SK-N-SH treated with all-trans-retinoic acid at 6 μM for 48 hours (cell line): ENCODE results near the gene GET4.
A peak's percentile ranks its signal among the peaks of the same experiment; 100 is the strongest.

ENCODE experiments used
- ATAC-seq: fragments of 200-7000 bp; cut with Tn5 transposase; 3 replicates; pipeline ENCODE4 v1.9.1; 2020; ENCODE audit warnings: mild to moderate bottlenecking, moderate library complexity
- ARNTL ChIP-seq: fragments of 450-650 bp; formaldehyde crosslinking; IDR thresholded peaks from 2 replicates; pipeline ENCODE4 v1.5.0; 2020; ENCODE audit warnings: low read depth, mild to moderate bottlenecking, moderate library complexity, borderline replicate concordance
- BACH2 ChIP-seq: fragments of 250-450 bp; sonication (Bioruptor Pico); IDR thresholded peaks from 2 replicates; pipeline ENCODE4 v1.9.0; 2021; ENCODE audit warnings: mild to moderate bottlenecking, borderline replicate concordance
- CREB5 ChIP-seq: fragments of 250-450 bp; sonication (Bioruptor Pico); IDR thresholded peaks from 2 replicates; pipeline ENCODE4 v1.5.1; 2020; ENCODE audit warnings: low read depth, mild to moderate bottlenecking, moderate library complexity
- CSRNP3 ChIP-seq: fragments of 250-450 bp; sonication (Bioruptor Pico); IDR thresholded peaks from 2 replicates; pipeline ENCODE4 v1.5.1; 2021; ENCODE audit warnings: mild to moderate bottlenecking, moderate library complexity
- ESRRG ChIP-seq: fragments of 250-450 bp; sonication (Bioruptor Pico); IDR thresholded peaks from 2 replicates; pipeline ENCODE4 v1.6.1; 2021; ENCODE audit warnings: mild to moderate bottlenecking
- GLIS3 ChIP-seq: fragments of 250-450 bp; sonication (Bioruptor Pico); IDR thresholded peaks from 2 replicates; pipeline ENCODE4 v1.5.0; 2020; ENCODE audit warnings: mild to moderate bottlenecking, moderate library complexity
- ISL1 ChIP-seq: fragments of 250-450 bp; sonication (Bioruptor Pico); IDR thresholded peaks from 2 replicates; pipeline ENCODE4 v2.1.2; 2022; ENCODE audit warnings: mild to moderate bottlenecking, moderate library complexity
- OSR1 ChIP-seq: fragments of 250-450 bp; sonication (Bioruptor Pico); IDR thresholded peaks from 2 replicates; pipeline ENCODE4 v1.8.0; 2022; ENCODE audit warnings: moderate library complexity, mild to moderate bottlenecking, inconsistent platforms
- PATZ1 ChIP-seq: fragments of 250-450 bp; sonication (Bioruptor Pico); IDR thresholded peaks from 2 replicates; pipeline ENCODE4 v1.8.0; 2020; ENCODE audit warnings: mild to moderate bottlenecking, moderate library complexity, borderline replicate concordance
- POU6F1 ChIP-seq: fragments of 250-450 bp; sonication (Bioruptor Pico); IDR thresholded peaks from 2 replicates; pipeline ENCODE4 v1.8.0; 2021; ENCODE audit warnings: low read depth, mild to moderate bottlenecking, moderate library complexity, borderline replicate concordance
- RARB ChIP-seq: fragments of 250-450 bp; sonication (Bioruptor Pico); IDR thresholded peaks from 2 replicates; pipeline ENCODE4 v1.8.0; 2021; ENCODE audit warnings: mild to moderate bottlenecking, moderate library complexity
- SNAI2 ChIP-seq: fragments of 250-450 bp; sonication (Bioruptor Pico); IDR thresholded peaks from 2 replicates; pipeline ENCODE4 v1.5.0; 2020; ENCODE audit warnings: mild to moderate bottlenecking, moderate library complexity
- TOX ChIP-seq: fragments of 250-450 bp; sonication (Bioruptor Pico); IDR thresholded peaks from 2 replicates; pipeline ENCODE4 v1.8.0; 2021; ENCODE audit warnings: mild to moderate bottlenecking, moderate library complexity, borderline replicate concordance
- TSHZ2 ChIP-seq: fragments of 250-450 bp; sonication (Bioruptor Pico); IDR thresholded peaks from 2 replicates; pipeline ENCODE4 v1.5.0; 2020; ENCODE audit warnings: mild to moderate bottlenecking, moderate library complexity
- ZFP3 ChIP-seq: fragments of 250-450 bp; sonication (Bioruptor Pico); IDR thresholded peaks from 2 replicates; pipeline ENCODE4 v1.5.0; 2020; ENCODE audit warnings: mild to moderate bottlenecking, moderate library complexity
- ZFP30 ChIP-seq: fragments of 450-650 bp; formaldehyde crosslinking; IDR thresholded peaks from 2 replicates; pipeline ENCODE4 v1.5.0; 2022; ENCODE audit warnings: mild to moderate bottlenecking, moderate library complexity
- ZNF565 ChIP-seq: fragments of 450-650 bp; formaldehyde crosslinking; conservative IDR thresholded peaks from 2 replicates; pipeline ENCODE4 v1.5.0; 2020; ENCODE audit warnings: low read depth, mild to moderate bottlenecking, moderate library complexity
- ZNF70 ChIP-seq: fragments of 450-650 bp; formaldehyde crosslinking; IDR thresholded peaks from 2 replicates; pipeline ENCODE4 v1.5.0; 2020; ENCODE audit warnings: mild to moderate bottlenecking, moderate library complexity

GET4 gene

GRCh38 chr7:875476-876076 is 778 bp upstream of the GET4 start:
- no peak for ATAC-seq
- no peak for TF ChIP-seq BACH2 (CRISPR knock-in tag)
- no peak for TF ChIP-seq ZNF565 (CRISPR knock-in tag)
- no peak for TF ChIP-seq ZNF70
- TF ChIP-seq ZFP3: no peak
- no peak for TF ChIP-seq ARNTL (CRISPR knock-in tag)
- no peak for TF ChIP-seq GLIS3 (CRISPR knock-in tag)
- no peak for TF ChIP-seq PATZ1 (CRISPR knock-in tag)
- no peak for TF ChIP-seq CREB5 (CRISPR knock-in tag)
- no peak for TF ChIP-seq TSHZ2 (CRISPR knock-in tag)
- TF ChIP-seq TOX (CRISPR knock-in tag): no peak
- TF ChIP-seq OSR1 (CRISPR knock-in tag): no peak
- TF ChIP-seq ESRRG: no peak
- TF ChIP-seq ZFP30 (CRISPR knock-in tag): no peak
- no peak for TF ChIP-seq CSRNP3 (CRISPR knock-in tag)
- TF ChIP-seq POU6F1 (CRISPR knock-in tag): no peak

GRCh38 chr7:876972-877311 is 588 bp downstream of the GET4 start:
- ATAC-seq: peak; percentile 42
- TF ChIP-seq RARB (CRISPR knock-in tag): no peak
- TF ChIP-seq ZFP30 (CRISPR knock-in tag): no peak
- TF ChIP-seq POU6F1 (CRISPR knock-in tag): no peak
- TF ChIP-seq ZNF565 (CRISPR knock-in tag): no peak
- no peak for TF ChIP-seq TOX (CRISPR knock-in tag)
- no peak for TF ChIP-seq ISL1 (CRISPR knock-in tag)
- TF ChIP-seq TSHZ2 (CRISPR knock-in tag): no peak
- no peak for TF ChIP-seq SNAI2
